NT2/D1 (cell line): ENCODE data around the gene MYZAP.

Experiments used
- DNase-seq: peaks from one replicate; pipeline ENCODE4 v3.0.0-alpha.2; 2011; ENCODE audit warnings: low read depth, low spot score
- H3K27me3 ChIP-seq: 2 replicates; pipeline ENCODE4 v1.6.0; 2011; ENCODE audit warnings: mild to moderate bottlenecking; ENCODE audit not compliant: insufficient read length, insufficient read depth
- H3K36me3 ChIP-seq: 2 replicates; pipeline ENCODE4 v1.6.1; 2011; ENCODE audit warnings: mild to moderate bottlenecking, low read length, mixed read lengths; ENCODE audit not compliant: insufficient read depth, insufficient read length
- H3K4me1 ChIP-seq: 2 replicates; pipeline ENCODE4 v1.5.1; 2011; ENCODE audit not compliant: insufficient read depth, insufficient read length
- H3K4me3 ChIP-seq: 2 replicates; pipeline ENCODE4 v1.5.1; 2011; ENCODE audit warnings: low read depth; ENCODE audit not compliant: insufficient read length
- H3K9ac ChIP-seq: 2 replicates; pipeline ENCODE4 v1.6.0; 2011; ENCODE audit warnings: low read depth; ENCODE audit not compliant: insufficient read length
- H3K9me3 ChIP-seq: 2 replicates; pipeline ENCODE4 v1.5.1; 2011; ENCODE audit warnings: mild to moderate bottlenecking, low read length; ENCODE audit not compliant: insufficient read depth
- SUZ12 ChIP-seq: IDR thresholded peaks from 2 replicates; pipeline ENCODE4 v1.6.1; 2011; ENCODE audit not compliant: insufficient read length, insufficient read depth; ENCODE audit errors: extremely low read depth
- YY1 ChIP-seq: IDR thresholded peaks from 2 replicates; pipeline ENCODE4 v1.6.1; 2011; ENCODE audit not compliant: insufficient read length, insufficient read depth
- ZNF274 ChIP-seq: IDR thresholded peaks from 2 replicates; pipeline ENCODE4 v1.6.1; 2011; ENCODE audit warnings: mild to moderate bottlenecking, low read depth, low read length

MYZAP gene

DNA sequence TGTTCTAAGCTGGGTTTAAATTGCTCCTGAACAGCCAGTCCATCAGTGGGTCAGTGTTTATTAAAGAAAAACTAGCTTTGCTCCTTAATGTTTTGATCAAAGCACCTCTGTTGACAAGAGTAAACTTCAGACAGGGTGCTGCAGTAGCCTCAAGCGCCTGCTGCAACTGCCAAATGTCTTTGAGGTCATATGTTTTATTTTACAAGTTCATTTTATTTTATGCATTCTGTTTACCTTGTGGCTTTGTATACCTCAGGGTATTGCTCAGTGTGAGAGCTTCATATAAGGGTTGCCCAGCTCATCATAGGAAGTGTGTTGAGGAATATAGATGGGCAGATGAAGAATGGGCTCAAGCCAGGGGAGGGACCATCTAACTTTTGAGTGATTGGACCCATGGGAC lies 8.5 kb downstream of the MYZAP start:
- DNase-seq, result no peak
- no peaks in the 10 kb centered on the region for H3K27me3 ChIP-seq
- H3K9me3 ChIP-seq, result no peaks in the 10 kb centered on the region
- H3K36me3 ChIP-seq, result no peaks in the 10 kb centered on the region
- TF ChIP-seq ZNF274, result no peak
- TF ChIP-seq SUZ12, result no peak
- no peak for TF ChIP-seq YY1
- no peaks in the 10 kb centered on the region for H3K4me1 ChIP-seq
- no peak overlapping the region for H3K9ac ChIP-seq
- H3K4me3 ChIP-seq, result no peak overlapping the region

DNA sequence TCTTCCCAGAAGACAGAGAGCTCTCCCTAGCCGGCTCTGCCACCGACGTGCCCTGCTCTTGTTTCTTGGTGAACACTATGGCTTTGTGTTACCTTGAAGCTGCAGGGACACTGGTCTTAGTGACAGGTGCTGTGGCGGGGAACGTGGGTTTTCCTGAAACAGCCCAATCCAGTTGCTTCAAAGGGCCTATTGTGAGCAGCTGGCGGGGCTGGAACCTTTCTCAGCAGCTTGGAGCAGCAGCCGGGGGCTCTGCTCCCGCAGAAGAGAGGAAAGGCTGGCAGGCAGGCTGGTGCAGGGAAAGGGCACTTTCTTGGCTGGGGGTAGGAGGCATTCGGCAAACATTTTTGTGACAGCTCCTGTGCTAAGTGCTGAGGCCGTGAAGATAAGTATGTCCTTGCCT lies 12.8 kb downstream of the MYZAP start:
- no peak for DNase-seq
- Histone ChIP-seq H3K4me1 (no peaks in the 10 kb centered on the region), H3K9ac (no peak overlapping the region), H3K27me3 (no peaks in the 10 kb centered on the region), H3K36me3 (no peaks in the 10 kb centered on the region), H3K9me3 (no peaks in the 10 kb centered on the region), H3K4me3 (no peak overlapping the region)
- TF ChIP-seq YY1, result no peak
- TF ChIP-seq SUZ12, result no peak
- no peak for TF ChIP-seq ZNF274

DNA sequence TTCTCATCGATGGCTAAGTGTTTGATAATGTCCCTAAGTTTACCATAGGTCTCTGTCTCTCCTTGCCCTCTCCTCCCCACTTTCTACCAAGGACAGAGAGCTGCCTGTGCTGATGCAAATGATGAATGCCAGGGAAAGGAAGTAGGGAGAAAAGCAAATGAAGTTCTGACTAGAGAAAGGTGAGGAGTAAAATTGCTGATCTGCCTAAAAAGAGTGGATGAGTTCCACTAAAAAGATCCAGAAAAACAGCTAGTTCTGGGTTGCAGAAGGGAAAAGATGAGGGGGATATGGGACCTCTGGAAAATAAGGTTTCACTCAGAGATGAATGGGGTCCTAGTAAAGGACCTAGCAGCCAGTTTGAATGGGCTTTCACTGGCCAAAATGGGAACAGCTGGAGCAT lies 13.8 kb downstream of the MYZAP start:
- no peaks in the 10 kb centered on the region for H3K9me3 ChIP-seq
- no peak for TF ChIP-seq YY1
- no peak for TF ChIP-seq ZNF274
- no peak for TF ChIP-seq SUZ12
- no peaks in the 10 kb centered on the region for H3K27me3 ChIP-seq
- no peak for DNase-seq
- H3K36me3 ChIP-seq, result no peaks in the 10 kb centered on the region
- no peak overlapping the region for H3K9ac ChIP-seq
- H3K4me1 ChIP-seq, result no peaks in the 10 kb centered on the region
- H3K4me3 ChIP-seq, result no peak overlapping the region

DNA sequence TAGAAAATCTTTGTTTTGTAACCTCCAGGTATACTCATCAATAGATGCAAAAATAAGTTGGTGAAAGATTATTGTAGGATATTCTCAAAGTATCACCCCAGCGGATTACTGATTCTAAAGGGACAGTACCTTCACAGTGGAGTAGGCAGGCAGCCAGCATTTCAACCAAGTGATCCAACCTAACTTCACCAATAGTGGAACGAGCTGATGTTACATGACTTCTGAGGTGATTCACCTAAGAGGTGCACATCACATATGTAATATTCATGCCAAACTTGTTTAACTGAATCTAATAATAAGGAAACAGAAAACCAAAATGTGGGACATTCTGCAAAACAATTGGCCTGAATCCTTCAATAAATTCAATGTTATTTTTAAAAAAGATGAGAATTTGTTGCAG lies 14.3 kb downstream of the MYZAP start:
- Histone ChIP-seq H3K9me3 (no peaks in the 10 kb centered on the region), H3K4me3 (no peak overlapping the region), H3K27me3 (no peaks in the 10 kb centered on the region), H3K4me1 (no peaks in the 10 kb centered on the region), H3K36me3 (no peaks in the 10 kb centered on the region), H3K9ac (no peak overlapping the region)
- TF ChIP-seq YY1, result no peak
- no peak for TF ChIP-seq SUZ12
- no peak for TF ChIP-seq ZNF274
- no peak for DNase-seq

DNA sequence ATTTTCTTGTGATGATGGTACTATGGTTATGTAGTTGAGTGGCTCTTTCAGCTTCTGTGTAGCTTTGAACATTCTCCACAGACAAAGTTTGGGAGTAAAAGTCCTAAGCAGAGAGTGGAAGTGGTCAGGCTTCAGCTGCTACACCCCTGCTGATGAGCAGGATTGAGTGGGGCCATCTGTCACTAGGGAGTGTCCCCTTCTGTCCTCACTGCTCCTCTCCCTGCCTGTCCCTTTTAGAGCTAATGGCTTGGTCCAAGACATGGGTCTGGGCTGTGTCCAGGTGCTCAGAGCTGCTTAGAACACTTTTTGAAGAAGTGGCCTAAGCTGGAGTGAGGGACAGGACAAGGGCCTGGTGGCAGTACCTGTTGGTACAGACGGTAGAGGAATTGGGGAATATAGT lies 15.1 kb downstream of the MYZAP start:
- H3K27me3 ChIP-seq, result no peaks in the 10 kb centered on the region
- TF ChIP-seq SUZ12 (no peak), ZNF274 (no peak), YY1 (no peak)
- H3K9ac ChIP-seq, result no peak overlapping the region
- H3K4me3 ChIP-seq, result no peak overlapping the region
- DNase-seq, result no peak
- H3K4me1 ChIP-seq, result no peaks in the 10 kb centered on the region
- no peaks in the 10 kb centered on the region for H3K36me3 ChIP-seq
- no peaks in the 10 kb centered on the region for H3K9me3 ChIP-seq

DNA sequence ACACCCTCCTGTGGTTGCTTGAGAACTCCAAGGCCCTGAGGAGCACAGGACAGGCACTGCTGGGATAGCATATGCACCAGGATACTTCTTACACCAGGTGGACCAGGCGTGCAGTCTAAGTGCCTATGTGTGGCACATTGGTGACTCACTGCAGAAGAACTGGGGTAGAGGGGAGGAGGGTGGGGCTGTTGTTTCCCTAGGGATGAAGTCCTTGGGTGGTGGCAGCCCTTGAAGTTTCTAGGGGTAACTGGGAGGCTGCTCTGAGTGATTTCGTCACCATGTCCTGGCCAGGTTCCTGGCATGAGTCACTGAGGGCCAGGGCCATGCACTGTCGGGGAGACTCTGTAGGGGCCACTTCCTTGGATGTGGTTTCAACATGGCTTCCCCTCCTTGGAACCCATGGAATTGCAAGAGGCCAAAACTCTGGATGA lies 15.9 kb downstream of the MYZAP start:
- DNase-seq, result no peak

DNA sequence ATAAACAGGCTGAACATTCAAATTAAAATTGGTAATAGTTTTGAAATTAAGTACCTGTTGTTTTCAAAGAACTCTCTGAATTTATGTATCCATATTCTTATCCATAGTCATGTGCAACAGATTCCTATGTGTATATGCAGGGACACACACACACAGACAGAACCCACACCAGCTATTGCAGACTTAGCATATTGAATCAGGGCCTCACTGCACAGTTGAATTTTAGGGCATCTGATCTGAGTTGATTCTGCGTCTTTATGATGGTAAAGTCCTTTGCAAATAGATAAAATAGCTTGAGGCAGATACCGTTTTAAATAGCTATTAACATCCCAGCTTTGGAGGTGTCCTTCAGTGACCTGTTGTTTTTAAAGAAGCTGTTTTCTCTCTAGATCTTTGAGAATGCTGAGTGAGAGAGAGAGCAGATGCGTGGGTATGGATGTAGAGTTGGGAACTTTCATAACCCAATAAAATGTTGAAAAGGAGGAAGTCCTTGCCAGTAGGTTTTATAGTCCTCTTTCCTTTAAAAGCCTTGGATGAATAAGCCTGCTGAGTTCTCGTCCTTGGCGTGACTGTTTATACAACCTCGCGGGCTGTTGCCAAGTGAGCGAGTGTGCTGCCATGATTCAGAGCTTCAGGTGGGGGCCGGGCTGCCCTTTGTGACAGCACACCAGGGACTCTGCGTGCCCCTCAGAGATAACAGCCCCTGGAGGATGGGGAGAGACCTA lies 18.3 kb downstream of the MYZAP start:
- Histone ChIP-seq H3K4me1 (no peaks in the 10 kb centered on the region), H3K9me3 (no peaks in the 10 kb centered on the region), H3K36me3 (no peaks in the 10 kb centered on the region), H3K9ac (no peak overlapping the region), H3K27me3 (no peaks in the 10 kb centered on the region), H3K4me3 (no peak overlapping the region)
- no peak for DNase-seq
- TF ChIP-seq YY1, result no peak
- TF ChIP-seq SUZ12, result no peak
- no peak for TF ChIP-seq ZNF274

More for the DNA sequence above, 15.9 kb downstream of the MYZAP start:
- Histone ChIP-seq H3K4me1 (no peaks in the 10 kb centered on the region), H3K9me3 (no peaks in the 10 kb centered on the region), H3K27me3 (no peaks in the 10 kb centered on the region), H3K9ac (no peak overlapping the region), H3K36me3 (no peaks in the 10 kb centered on the region), H3K4me3 (no peak overlapping the region)
- no peak for TF ChIP-seq YY1
- TF ChIP-seq SUZ12, result no peak
- TF ChIP-seq ZNF274, result no peak
